HG02884 (cell line): ENCODE results near the gene ABHD15.
"Not testable (repeated sequence)": the region's sequence is repeated elsewhere in the genome, so short reads cannot be mapped to it uniquely, and the experiment has no call there.

ENCODE experiments used
- ATAC-seq: cut with Tn5 transposase; IDR thresholded peaks from one replicate; pipeline ENCODE4 v1.9.1; 2021; ENCODE audit warnings: mild to moderate bottlenecking, moderate library complexity; ENCODE audit not compliant: unreplicated experiment

The ABHD15 gene

DNA sequence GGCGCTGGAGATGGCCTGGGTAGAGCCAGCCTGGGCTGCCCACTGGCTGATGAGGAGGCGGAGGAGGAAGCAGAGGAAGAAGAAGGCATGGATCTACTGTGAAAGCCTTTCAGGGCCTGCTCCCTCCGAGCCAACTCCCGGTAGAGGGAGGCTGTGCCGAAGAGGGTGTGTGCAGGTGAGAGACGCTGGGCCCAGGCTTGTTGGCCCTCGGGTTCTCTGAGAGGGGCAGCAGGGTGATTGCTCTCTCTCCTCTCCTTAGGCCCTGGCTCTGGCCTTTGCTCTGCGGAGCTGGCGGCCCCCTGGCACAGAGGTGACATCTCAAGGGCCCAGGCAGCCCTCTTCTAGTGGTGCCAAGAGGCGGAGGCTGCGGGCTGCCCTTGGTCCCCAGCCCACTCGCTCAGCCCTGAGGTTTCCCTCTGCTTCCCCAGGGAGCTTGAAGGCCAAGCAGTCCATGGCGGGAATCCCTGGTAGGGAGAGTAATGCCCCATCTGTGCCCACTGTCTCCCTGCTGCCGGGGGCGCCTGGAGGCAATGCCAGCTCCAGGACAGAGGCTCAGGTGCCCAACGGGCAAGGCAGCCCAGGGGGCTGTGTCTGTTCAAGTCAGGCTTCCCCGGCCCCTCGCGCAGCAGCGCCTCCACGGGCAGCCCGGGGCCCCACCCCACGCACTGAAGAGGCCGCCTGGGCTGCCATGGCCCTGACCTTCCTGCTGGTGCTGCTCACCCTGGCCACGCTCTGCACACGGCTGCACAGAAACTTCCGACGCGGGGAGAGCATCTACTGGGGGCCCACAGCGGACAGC is 5.2 kb upstream of the ABHD15 start:
- ATAC-seq = no peak

DNA sequence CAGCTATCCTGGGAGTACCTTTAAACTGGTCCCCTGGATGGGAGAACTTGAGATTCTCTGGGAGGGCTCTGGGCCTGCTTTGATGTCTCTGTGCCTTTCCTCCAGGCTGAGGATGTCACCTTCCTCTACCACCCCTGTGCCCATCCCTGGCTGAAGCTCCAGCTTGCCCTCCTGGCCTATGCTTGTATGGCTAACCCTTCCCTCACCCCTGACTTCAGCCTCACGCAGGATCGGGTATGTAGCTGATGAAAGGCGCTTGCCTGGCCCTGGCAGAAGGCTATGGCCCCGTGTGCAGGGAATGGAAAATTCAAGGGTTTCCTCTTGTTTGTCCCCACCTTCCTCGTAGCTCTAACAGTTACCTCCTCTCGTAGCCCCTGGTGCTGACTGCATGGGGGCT is 4.6 kb upstream of the ABHD15 start:
- no peak for ATAC-seq

DNA sequence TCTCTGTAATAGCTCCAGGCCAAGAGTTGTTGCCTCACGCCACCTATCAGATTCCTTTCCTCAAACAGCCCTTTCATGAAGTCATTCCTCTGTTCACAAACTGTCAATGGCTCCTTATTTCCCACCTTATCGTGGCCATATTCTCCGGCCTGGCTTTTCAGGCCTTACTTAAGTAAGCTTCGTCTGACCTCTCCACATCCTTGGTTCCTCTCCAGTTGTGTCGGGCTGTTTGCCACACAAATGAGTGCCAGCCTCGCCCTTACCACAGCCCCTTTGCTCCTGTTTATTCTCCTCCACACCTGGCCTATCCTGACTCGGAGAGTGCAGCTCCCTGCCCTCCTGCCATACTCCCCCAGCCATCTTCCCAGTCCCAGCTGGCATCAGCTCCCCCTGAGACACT is 3.7 kb upstream of the ABHD15 start:
- no peak for ATAC-seq

DNA sequence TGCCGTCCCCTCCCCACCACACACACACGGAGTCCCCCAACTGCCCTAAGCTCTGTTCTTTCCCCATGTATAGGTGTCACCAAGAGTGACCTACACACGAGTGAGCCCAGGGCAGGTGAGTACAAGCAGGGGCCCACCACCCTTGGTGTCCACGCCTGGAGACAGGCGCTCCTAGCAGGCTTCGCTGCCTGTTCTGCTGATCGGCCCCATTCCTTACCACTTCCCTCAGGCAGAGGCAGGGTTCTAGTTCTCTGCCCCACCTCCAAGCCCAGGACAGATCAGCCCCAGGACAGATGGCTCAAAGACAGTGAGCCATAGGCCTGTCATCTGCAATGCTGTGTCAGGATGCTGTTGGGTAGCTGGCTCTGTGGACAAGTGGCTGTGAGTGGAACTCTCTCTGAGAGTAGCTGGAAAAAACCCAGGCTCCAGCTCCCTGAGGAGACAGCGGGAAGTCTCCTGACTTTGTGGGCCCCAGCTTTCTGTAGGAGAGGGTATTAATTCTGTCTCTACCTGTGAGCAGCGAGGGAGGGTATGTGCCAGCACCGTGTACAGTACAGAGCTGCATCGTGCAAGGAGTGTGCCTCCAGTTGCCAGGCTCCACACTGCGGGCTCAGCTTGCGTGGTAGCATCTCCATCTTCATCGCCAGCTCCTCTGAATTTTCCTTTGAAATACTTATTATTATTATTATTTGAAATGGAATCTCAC is 2.6 kb upstream of the ABHD15 start:
- ATAC-seq = no peak

DNA sequence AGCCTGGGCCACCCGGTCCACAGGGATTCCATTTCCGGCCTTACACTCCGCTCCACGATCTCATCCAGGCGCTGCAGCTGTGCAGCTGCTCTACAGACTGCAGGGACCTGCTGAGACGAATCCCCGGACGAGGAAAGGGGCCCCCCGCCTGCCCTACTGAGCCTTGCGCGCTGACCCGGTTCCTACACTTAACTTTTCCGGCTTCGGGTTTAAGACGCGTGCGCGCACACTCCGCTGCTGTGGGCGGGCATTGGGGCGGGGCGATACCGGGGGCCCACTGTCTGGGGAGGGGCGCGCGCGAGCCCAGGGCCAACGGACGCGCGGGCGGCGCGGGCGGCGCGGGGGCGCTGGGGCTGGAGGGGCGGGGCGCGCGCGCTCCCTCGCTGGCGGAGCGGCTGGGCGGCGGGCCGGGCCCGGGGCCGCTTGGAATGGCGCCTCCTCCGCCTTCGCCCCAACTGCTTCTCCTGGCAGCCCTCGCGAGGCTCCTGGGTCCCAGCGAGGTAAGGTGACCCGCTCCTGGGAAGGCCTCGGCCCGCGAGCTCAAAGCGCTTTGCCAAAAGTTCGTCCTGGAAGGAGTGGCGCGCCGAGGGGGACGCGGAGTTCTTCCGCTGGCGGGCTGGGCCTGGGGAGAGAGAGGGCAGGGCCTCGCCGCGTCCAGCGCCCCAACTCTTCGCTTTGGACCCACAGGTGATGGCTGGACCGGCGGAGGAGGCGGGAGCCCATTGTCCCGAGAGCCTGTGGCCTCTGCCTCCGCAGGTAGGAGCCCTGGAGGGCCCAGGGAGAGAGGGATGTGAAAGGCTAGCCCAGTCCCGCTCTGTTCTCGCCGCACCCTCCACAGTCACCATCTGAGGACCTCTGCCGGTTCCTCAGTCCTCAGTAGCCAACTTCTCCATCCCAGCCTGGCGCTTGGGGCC is 1.8 kb upstream of the ABHD15 start, which contains the start of gene TP53I13:
Gene TP53I13 (plus strand): TSS at position 371 of the 914 bp plus-strand sequence. CDS start 58 bp downstream, at position 429.
- no peak for ATAC-seq

DNA sequence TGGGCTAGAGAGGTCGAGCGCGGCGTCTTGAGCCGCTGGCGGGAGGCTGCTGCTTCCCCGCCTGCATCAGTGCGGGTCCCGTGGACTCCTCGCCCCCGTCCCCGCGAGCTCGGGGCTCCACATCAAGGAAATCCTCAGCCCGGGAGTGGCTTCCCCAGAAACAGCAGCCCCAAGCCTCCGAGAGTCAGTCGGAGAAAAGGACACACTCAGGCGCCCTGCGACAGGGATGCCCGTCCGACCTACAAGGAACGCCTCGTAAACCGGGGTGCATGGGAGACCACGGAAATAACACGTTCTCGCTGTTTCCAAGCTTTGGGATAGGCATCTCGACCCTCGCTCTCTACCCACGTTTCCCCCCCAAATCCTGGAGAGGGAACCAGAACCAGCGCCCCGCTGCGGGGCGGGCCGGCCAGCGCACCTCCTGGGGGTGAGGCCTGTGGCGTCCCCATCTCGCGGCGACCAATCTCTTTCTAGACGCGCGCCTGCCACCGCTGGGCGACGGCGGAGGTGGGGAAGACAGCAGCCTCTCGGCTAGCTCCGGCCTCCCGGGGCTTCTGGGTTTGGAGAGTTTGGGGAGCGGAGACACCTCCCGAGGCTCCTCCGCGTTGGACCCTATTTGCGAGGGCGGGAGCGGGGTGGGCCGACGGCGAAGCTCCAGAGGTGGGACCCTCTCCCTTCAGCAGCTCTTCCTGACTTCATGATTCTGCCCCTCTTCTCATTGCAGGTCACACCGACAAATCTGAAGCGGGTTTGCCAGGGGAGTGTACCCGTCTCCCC is 905 bp upstream of the ABHD15 start:
- no peak for ATAC-seq

DNA sequence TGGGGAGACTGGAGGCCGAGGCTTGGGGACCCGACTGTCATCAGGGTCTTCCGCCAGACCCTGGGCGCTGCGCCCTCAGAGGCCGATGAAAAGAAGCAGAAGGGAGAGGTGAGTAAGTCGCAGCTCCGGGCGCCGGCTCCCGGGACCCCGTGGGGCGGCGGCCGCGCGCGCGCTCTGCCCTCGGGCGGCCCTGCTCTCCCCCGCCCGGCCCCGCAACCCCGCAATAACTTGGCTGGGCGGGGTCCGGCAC is 392 bp upstream of the ABHD15 start:
- ATAC-seq = no peak

DNA sequence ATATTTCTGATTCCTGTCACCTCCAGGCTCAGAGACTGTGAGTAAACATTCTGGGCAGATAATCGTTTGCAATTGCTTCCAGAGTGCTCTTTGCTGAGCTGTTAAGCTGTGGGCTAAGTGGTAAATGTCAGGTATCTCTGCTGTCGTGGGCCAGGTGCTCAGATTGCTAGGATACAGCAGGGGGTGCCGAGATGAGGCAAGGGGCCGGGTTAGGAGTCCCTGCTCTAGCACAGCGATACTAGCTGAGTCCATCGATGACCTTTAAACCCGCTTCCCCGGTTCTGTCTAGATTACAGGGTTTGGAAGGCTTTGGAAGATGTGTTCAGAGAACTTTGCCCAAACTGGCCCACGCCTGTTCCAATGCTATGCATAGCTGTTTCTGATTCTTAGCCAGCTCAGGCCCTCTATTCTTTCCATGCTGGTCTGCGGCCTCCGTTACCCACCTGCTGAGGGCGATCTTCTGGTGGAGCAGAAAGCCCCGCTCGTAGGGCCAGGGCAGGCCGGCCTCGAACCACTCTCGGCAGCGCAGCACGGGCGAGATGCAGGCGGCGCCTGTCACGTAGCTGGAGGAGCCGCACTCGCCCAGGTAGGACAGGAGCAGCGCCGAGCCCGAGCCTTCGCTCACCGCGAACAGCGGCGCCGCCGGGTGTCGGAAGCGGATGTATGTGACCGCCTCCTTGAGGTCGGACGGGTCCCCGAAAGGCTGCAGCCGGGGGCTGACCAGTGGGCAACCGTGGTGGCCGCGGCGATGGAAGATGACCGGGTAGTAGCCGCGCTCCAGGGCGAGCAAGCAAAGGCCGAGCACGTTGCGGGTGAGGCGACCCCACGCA is 979 bp downstream of the ABHD15 start:
- ATAC-seq = no peak

DNA sequence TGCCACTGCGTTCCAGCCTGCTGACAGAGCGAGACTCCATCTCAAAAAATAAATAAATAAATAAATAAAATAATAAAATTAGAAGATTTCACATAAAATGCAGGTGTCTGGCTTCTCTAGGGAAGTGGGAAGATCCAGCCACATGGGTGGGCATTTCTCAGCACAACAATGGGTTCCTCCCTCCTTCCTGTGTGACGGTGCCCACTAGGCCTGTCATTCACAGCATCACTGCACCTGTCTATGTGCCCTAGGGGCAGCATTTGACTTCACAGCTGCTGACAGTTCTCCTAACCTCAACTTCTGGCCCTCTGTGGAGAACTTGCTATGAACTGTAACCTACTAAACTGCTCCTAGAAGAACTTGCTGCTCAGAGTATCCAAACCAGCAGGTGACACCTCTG is 3.0 kb downstream of the ABHD15 start:
- no peak for ATAC-seq

DNA sequence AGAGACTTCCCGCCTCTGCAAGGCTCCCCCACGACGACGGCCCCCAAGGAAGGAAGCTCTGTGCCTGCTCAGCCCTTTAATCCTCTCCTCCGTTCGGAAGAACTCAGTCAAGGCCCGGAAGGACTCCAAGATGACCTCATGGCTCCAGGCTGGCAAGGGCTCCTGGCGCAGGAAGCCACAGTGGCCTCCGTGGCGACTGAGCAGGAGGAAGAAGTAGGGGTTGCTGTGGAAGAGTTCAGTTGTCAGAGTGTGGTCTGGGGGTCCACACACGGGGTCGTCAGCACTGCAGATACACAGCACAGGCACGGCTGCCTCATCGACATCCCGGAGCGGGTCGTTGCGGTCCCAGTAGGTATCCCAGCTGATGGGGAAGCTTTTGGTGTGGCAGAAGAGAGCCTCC is 4.2 kb downstream of the ABHD15 start:
- no peak for ATAC-seq

DNA sequence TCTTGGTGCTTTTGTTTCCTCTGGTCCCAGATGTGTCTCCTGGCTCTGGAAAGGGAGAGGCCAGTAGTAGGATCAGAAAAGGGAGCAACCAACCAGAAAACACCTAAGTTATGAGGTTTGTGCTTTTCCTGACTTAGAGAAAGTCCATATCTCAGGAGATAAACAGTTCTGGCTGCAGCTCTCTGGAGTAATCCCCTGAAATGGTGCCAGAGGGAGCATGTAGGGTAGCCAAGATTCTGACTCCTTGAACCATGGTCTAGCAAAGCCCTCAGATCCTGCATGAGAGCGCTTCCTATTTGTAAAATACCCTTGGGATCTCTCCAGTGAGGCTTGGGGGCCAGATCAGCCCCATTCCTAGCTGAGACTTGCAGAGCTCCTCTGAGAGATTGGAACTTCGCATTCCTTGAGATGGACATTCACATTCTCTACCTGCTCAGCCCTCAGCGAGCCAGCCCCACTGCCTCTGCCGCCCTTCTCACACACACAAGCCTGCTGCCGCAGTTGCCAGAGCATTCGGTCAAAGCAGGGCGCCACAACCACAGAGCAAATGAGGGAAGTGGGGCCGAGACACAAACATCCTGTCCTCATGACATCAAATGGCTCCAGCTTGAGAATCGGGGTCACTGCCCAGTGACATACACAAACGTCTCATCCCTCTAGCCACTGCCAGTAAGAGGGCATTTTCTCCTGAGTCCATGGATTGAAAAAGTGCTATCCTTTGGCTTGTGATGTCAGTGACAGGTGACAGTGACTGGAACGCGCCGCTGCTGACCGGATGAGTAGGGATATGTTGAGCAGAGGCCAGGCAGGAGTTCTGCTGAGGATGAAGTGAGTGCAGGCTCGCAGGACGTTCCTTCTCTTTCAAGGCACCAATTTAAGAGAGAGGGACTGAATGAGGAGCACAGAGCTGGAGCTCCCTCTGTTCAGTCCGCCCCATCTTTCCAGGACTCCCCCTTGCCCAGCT is 5.0 kb downstream of the ABHD15 start:
- ATAC-seq = no peak

DNA sequence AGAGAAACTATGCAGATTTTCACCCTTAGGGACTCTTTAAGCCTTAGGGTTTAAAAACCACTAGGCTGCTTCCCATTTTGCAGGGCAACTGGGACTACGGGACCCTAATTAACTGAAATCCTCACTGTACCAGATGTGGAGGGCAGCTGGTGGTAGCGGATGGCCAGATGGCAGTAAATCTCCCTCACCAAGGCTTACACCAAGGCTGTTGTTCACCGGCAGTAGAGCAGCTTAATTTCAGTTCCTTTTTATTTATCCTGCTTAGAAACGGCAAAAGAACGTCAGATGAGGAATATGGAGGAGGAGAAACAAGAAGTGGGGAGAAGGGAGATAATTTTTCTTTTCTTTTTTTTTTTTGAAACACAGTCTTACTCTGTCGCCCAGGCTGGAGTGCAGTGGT is 6.5 kb downstream of the ABHD15 start:
- no peak for ATAC-seq

DNA sequence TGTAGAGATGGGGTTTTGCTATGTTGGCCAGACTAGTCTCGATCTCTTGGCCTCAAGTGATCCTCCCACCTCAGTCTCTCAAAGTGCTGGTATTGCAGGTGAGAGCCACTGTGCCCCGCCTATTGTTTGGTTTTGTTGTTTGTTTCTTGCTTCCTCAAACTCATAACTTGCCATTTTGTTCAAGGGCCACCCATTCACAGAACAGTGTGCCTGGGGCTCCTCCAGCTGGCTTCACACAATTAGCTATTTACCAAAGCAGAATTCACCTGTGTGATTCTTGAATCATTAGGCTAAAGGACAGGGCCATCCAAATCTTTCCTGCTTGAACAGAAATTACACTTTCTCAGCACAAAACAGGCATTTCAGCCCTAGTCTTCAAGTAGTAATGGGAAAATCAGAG is 7.2 kb downstream of the ABHD15 start:
- ATAC-seq = no peak

DNA sequence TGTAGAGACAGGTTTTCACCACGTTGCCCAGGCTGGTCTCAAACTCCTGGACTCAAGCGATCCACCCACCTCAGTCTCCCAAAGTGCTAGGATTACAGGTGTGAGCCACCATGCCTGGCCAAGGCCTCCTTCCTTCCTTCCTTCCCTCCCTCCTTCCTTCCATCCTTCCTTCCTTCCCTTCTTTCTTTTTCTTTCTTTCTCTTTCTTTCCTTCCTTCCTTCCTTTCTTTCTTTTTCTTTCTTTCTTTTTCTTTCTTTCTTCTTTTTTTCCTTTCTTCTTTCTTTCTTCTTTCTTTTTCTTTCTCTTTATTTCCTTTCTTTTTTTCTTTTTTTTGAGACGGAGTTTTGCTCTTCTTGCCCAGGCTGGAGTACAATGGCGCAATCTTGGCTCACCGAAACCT is 8.7 kb downstream of the ABHD15 start:
- ATAC-seq = not testable (repeated sequence)

DNA sequence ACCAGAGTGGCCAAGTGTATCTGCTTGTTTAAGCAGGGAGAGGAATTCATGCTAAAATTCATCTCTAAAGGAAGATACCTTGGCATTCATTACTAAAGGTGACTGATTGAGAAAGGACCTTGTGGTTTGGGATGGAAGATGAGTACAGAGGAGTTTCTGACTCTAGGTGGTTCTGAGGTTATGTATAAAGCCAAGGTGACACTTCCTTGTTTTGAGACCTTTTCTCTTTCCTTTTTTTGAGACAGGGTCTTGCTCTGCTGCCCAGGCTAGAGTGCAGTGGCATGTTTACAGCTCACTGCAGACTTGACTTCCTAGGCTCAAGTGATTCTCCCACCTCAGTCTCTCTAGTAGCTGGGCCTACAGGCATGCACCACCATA is 9.1 kb downstream of the ABHD15 start:
- ATAC-seq = no peak

DNA sequence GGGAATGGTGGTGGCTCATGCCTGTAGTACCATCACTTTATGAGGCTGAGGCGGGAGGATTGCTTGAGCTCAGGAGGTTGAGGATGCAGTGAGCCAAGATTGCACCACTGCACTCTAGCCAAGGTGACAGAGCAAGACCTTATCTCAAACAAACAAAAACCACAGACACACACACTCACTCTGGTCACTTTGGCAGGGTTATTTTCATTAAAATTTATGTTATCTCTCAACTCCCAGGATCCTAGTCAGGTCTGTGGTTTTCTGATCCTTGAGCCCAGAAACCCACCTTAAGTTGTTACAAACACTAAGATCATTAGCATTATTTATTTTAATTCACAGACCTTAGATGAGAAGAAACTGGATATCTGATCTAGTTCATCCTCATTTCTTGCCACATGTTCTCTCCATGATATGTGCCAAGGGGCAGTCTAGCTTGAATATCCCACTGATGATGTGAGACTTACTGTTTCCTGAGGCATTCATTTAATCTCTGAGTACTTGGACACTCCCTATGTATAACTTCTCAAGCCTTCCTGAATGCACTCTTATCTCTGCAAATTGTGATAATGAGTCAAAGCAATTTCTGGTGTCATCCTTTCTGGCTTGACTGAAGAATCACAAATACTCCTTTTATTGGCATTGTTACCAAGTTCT is 9.6 kb downstream of the ABHD15 start:
- no peak for ATAC-seq

DNA sequence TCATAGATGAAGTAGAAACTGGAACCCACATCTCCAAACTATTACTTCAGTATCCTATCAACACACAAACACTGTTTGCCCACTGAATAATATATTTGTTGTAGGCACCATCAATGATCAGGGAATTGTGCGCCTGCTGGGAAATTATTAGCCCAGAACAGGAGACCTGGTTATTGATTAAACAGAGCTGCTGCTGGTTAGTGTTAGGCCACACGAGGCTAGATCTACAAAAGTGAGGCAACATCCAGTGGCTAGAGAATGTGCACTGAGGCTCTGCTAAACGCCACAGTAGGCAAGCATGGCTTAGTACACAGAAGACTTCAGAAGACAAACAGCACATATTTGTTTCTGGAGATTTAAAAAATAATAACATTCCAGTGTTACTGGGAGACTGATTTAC is 11.0 kb downstream of the ABHD15 start:
- no peak for ATAC-seq

DNA sequence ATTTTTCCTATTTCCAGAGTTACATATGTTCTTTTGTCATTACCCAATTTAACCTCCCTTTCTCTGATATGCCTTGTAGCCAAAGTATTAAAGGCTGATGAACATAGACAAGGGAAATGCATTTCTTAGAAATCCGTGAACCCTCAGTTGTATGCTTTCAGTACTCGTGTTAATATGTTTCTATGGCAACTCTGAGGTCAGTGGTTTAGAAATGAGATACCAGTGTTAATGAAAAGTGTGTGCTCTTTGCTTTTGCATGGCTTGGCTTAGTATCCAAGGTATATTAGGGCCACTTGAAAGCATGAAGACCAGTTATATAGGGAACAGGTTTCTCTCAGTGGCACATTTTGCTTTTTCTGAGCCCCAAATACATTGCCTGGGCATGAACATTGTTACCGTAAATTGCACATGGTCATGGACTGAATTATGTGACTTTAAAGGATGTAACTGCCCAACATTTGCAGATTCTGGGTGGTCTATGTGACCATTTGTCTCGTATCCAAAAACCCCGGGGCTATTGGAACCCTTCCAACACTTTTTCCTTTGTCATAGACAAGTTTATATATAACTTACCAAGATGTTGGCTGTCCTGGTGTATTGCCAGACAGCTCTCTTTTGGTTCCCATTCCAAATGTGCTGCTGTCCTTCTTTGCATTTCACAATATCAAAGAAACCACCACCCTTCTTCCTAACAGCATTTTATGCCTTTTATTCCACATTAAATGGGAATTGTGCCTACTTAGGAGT is 17.5 kb downstream of the ABHD15 start:
- ATAC-seq = no peak
